HepG2 (cell line): Measurements from ENCODE around the gene CAPN15. TPM values are rescaled to one million over a fixed set of nuclear protein-coding genes. Genes with fewer than 3 reads are reported as not detected.

Source experiments
- CEBPB ChIP-seq: IDR thresholded peaks from 2 replicates; pipeline ENCODE4 v1.6.1; 2011; ENCODE audit warnings: low read depth, low read length, improper control_type of control experiment, borderline replicate concordance
- CHD2 ChIP-seq: IDR thresholded peaks from 2 replicates; pipeline ENCODE4 v1.6.1; 2011; ENCODE audit warnings: low read depth, low read length, improper control_type of control experiment
- GABPA ChIP-seq, 2 experiments: IDR thresholded peaks; 2 replicates each; pipeline ENCODE4 v1.6.1; 2011 to 2016; ENCODE audit warnings: low read depth in 2 of 2, low read length in 1 of 2, missing biosample characterization in 1 of 2, missing genetic modification characterization in 1 of 2
- MYC ChIP-seq: sonication (generic); formaldehyde crosslinking; IDR thresholded peaks from 2 replicates; pipeline ENCODE4 v1.9.0; 2021; ENCODE audit warnings: missing genetic modification reagents, borderline replicate concordance
- NCOA5 ChIP-seq: sonication (generic); formaldehyde crosslinking; IDR thresholded peaks from 2 replicates; pipeline ENCODE4 v1.4.0; 2020; ENCODE audit warnings: missing genetic modification reagents
- NFKBIZ ChIP-seq: IDR thresholded peaks from 2 replicates; pipeline ENCODE4 v1.6.1; 2018; ENCODE audit warnings: missing genetic modification reagents, missing compliant biosample characterization
- NFRKB ChIP-seq: fragments of 450-650 bp; IDR thresholded peaks from 2 replicates; pipeline ENCODE4 v1.6.1; 2017
- NR2F1 ChIP-seq, 2 experiments: fragments of 450-650 bp in 1 of 2; formaldehyde crosslinking in 1 of 2; IDR thresholded peaks; 2 replicates each; pipeline versions ENCODE4 v1.5.0 to v1.6.1; 2016 to 2020; ENCODE audit warnings: mild to moderate bottlenecking in 1 of 2, missing compliant biosample characterization in 1 of 2, missing genetic modification reagents in 1 of 2, moderate library complexity in 1 of 2
- PHF5A ChIP-seq: IDR thresholded peaks from one replicate; pipeline ENCODE4 v1.6.1; 2018; ENCODE audit warnings: low read depth, missing genetic modification reagents; ENCODE audit not compliant: unreplicated experiment
- SP1 ChIP-seq, 2 experiments: fragments of 450-650 bp in 1 of 2; sonication (generic) in 1 of 2; formaldehyde crosslinking in 1 of 2; IDR thresholded peaks; 2 replicates each; pipeline versions ENCODE4 v1.4.0 to v1.6.1; 2016 to 2020; ENCODE audit warnings: missing genetic modification reagents in 1 of 2
- TCF7L2 ChIP-seq: IDR thresholded peaks from 2 replicates; pipeline ENCODE4 v1.6.1; 2011; ENCODE audit warnings: mild to moderate bottlenecking, low read depth, low read length, moderate library complexity
- ZNF235 ChIP-seq: sonication (generic); formaldehyde crosslinking; IDR thresholded peaks from 2 replicates; pipeline ENCODE4 v1.8.1; 2023; ENCODE audit warnings: mild to moderate bottlenecking, missing genetic modification reagents, borderline replicate concordance
- ZNF350 ChIP-seq: sonication (generic); formaldehyde crosslinking; IDR thresholded peaks from 2 replicates; pipeline ENCODE4 v1.4.0; 2020; ENCODE audit warnings: mild to moderate bottlenecking, low read depth, missing genetic modification reagents, borderline replicate concordance
- ZNF468 ChIP-seq: sonication (generic); formaldehyde crosslinking; IDR thresholded peaks from 2 replicates; pipeline ENCODE4 v1.8.0; 2022; ENCODE audit warnings: mild to moderate bottlenecking, moderate library complexity, missing genetic modification reagents
- ZNF746 ChIP-seq: sonication (generic); formaldehyde crosslinking; IDR thresholded peaks from 2 replicates; pipeline ENCODE4 v1.8.0; 2022; ENCODE audit warnings: mild to moderate bottlenecking, missing genetic modification reagents
- ZNF772 ChIP-seq: sonication (generic); formaldehyde crosslinking; IDR thresholded peaks from 2 replicates; pipeline ENCODE4 v1.5.0; 2020; ENCODE audit warnings: mild to moderate bottlenecking, missing genetic modification reagents
- polyA plus RNA-seq, 8 experiments: library from polyadenylated mRNA; depleted of rRNA in 3 of 8; stranded (reverse) in 7 of 8; unstranded in 1 of 8; fragments of >200 nt; fragmentation: Illumina TruSeq in 4 of 8; extraction: Trizol in 4 of 8; gene quantifications; 2 replicates each; pipeline versions ENCODE4 v1.2.1 to v1.2.3, GENCODE V29; 2011 to 2016; ENCODE audit warnings: low read depth in 4 of 8, missing spikeins in 1 of 8, mixed read lengths in 1 of 8; ENCODE audit not compliant: insufficient read depth in 1 of 8
- total RNA-seq, 5 experiments: library from RNA; depleted of rRNA; stranded (reverse); fragments of >200 nt; fragmentation: Illumina TruSeq; extraction: Trizol; gene quantifications; 2 replicates each; pipeline ENCODE4 v1.2.3, GENCODE V29; 2016; ENCODE audit warnings: low read depth in 1 of 5
- TF ChIP-seq, protein P1 (sequence below): sonication (generic); formaldehyde crosslinking; IDR thresholded peaks from 2 replicates; pipeline ENCODE4 v1.8.0; 2022; ENCODE audit warnings: mild to moderate bottlenecking, missing genetic modification reagents; ENCODE audit not compliant: insufficient replicate concordance
- TF ChIP-seq, protein P2 (sequence below): sonication (generic); formaldehyde crosslinking; IDR thresholded peaks from 2 replicates; pipeline ENCODE4 v1.9.0; 2021; ENCODE audit warnings: mild to moderate bottlenecking, missing genetic modification reagents
- TF ChIP-seq, protein P3 (sequence below): sonication (generic); formaldehyde crosslinking; IDR thresholded peaks from 2 replicates; pipeline ENCODE4 v1.5.0; 2020; ENCODE audit warnings: mild to moderate bottlenecking, missing genetic modification reagents

CAPN15 gene
- total and polyA plus RNA-seq, 2 of the 13 experiments (the other 11 are each of a cell fraction or from before 2014, with no cell fraction given): 14.9 to 24.5 TPM

DNA sequence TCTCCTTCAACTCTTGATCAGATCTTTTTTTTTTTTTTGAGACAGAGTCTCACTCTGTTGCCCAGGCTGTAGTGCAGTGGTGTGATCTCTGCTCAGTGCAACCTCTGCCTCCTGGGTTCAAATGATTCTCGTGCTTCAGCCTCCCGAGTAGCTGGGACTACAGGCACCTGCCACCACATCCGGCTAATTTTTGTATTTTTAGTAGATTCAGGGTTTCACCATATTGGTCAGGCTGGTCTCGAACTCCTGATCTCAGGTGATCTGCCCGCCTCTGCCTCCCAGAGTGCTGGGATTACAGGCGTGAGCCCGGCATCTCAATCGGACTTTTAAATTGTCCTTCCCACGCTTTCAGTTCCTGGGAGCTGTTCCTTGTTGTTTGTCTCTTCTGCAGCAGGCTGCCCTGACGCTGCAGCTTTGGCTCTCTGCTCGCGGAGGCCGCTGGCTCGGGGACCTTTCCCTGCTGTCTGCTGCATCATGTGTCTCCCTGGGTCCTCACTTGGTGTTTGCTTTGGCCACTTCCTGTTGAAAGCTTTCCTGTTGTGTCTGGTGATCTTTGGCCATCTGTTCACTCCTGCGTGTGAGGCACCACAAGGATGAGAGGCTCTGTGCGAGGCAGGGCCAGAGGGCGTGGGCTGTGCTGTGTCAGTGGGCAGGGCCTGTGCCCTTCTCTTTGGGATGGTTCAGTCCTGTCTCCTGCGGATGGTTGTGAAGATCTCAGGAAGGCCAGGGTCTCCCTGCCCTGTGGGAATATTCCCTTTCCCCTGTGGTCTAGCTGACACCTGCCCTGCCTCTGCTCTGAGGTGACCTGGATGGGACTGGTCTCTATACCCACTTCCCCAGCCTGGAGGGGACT lies 18.4 kb upstream of the CAPN15 start (continued):
- TF ChIP-seq SP1 (IDR thresholded peaks at IDR 0.05) (no peak), SP1 (CRISPR knock-in tag; IDR thresholded peaks at IDR 0.05) (peak; percentile 54; the same call in 1 of the 2 replicates), TCF7L2 (no peak), CHD2 (no peak), NFKBIZ (peak; percentile 82), NFRKB (no peak), GABPA (IDR thresholded peaks at IDR 0.05; ENCODE audit: low read depth, low read length) (peak; percentile 9; the same call in 1 of the 2 replicates), GABPA (CRISPR knock-in tag; IDR thresholded peaks at IDR 0.05; ENCODE audit: low read depth) (peak; percentile 89), NCOA5 (CRISPR knock-in tag) (no peak), CEBPB (no peak), ZNF772 (peak; percentile 68; the same call in 1 of the 2 replicates), ZNF468 (CRISPR knock-in tag) (no peak), ZNF350 (CRISPR knock-in tag) (peak; percentile 94; the same call in 1 of the 2 replicates), PHF5A (CRISPR knock-in tag) (peak; percentile 60), MYC (CRISPR knock-in tag) (peak; percentile 89), ZNF746 (CRISPR knock-in tag) (peak; percentile 66; the same call in 1 of the 2 replicates), ZNF235 (CRISPR knock-in tag) (no peak), NR2F1 (CRISPR knock-in tag; IDR thresholded peaks at IDR 0.05) (peak; percentile 53 to 75; a peak in 3 of 4 replicates)
- TF ChIP-seq, protein P1, sequence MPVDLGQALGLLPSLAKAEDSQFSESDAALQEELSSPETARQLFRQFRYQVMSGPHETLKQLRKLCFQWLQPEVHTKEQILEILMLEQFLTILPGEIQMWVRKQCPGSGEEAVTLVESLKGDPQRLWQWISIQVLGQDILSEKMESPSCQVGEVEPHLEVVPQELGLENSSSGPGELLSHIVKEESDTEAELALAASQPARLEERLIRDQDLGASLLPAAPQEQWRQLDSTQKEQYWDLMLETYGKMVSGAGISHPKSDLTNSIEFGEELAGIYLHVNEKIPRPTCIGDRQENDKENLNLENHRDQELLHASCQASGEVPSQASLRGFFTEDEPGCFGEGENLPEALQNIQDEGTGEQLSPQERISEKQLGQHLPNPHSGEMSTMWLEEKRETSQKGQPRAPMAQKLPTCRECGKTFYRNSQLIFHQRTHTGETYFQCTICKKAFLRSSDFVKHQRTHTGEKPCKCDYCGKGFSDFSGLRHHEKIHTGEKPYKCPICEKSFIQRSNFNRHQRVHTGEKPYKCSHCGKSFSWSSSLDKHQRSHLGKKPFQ (CRISPR knock-in tag): peak; percentile 83
- TF ChIP-seq, protein P2, sequence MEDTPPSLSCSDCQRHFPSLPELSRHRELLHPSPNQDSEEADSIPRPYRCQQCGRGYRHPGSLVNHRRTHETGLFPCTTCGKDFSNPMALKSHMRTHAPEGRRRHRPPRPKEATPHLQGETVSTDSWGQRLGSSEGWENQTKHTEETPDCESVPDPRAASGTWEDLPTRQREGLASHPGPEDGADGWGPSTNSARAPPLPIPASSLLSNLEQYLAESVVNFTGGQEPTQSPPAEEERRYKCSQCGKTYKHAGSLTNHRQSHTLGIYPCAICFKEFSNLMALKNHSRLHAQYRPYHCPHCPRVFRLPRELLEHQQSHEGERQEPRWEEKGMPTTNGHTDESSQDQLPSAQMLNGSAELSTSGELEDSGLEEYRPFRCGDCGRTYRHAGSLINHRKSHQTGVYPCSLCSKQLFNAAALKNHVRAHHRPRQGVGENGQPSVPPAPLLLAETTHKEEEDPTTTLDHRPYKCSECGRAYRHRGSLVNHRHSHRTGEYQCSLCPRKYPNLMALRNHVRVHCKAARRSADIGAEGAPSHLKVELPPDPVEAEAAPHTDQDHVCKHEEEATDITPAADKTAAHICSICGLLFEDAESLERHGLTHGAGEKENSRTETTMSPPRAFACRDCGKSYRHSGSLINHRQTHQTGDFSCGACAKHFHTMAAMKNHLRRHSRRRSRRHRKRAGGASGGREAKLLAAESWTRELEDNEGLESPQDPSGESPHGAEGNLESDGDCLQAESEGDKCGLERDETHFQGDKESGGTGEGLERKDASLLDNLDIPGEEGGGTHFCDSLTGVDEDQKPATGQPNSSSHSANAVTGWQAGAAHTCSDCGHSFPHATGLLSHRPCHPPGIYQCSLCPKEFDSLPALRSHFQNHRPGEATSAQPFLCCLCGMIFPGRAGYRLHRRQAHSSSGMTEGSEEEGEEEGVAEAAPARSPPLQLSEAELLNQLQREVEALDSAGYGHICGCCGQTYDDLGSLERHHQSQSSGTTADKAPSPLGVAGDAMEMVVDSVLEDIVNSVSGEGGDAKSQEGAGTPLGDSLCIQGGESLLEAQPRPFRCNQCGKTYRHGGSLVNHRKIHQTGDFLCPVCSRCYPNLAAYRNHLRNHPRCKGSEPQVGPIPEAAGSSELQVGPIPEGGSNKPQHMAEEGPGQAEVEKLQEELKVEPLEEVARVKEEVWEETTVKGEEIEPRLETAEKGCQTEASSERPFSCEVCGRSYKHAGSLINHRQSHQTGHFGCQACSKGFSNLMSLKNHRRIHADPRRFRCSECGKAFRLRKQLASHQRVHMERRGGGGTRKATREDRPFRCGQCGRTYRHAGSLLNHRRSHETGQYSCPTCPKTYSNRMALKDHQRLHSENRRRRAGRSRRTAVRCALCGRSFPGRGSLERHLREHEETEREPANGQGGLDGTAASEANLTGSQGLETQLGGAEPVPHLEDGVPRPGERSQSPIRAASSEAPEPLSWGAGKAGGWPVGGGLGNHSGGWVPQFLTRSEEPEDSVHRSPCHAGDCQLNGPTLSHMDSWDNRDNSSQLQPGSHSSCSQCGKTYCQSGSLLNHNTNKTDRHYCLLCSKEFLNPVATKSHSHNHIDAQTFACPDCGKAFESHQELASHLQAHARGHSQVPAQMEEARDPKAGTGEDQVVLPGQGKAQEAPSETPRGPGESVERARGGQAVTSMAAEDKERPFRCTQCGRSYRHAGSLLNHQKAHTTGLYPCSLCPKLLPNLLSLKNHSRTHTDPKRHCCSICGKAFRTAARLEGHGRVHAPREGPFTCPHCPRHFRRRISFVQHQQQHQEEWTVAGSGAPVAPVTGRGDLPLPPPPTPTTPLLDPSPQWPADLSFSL (CRISPR knock-in tag): no peak
- TF ChIP-seq, protein P3, sequence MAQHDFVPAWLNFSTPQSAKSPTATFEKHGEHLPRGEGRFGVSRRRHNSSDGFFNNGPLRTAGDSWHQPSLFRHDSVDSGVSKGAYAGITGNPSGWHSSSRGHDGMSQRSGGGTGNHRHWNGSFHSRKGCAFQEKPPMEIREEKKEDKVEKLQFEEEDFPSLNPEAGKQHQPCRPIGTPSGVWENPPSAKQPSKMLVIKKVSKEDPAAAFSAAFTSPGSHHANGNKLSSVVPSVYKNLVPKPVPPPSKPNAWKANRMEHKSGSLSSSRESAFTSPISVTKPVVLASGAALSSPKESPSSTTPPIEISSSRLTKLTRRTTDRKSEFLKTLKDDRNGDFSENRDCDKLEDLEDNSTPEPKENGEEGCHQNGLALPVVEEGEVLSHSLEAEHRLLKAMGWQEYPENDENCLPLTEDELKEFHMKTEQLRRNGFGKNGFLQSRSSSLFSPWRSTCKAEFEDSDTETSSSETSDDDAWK (CRISPR knock-in tag): no peak
